ENCODE results near the gene TLR8.

DNA sequence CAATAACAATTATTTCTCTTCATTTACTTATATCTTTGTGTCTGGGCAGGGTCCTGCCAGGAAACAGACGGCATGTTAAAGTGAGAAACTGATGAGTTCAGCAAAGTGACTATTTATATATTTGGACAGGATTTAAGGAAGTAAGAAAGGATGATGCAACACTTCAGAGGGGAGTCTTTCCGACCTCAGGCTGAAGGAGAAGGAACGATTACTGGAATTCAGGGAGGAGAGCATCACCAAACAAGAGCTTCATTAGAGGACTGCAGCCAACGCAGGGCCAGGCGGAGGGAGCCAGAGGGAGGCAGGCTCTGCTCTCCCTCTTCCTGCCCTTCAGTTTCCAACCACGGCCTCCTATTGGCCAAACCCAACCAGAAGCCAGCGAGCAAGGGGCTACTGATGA lies 41.1 kb upstream of the TLR8 start:
- TF ChIP-seq, protein P1, sequence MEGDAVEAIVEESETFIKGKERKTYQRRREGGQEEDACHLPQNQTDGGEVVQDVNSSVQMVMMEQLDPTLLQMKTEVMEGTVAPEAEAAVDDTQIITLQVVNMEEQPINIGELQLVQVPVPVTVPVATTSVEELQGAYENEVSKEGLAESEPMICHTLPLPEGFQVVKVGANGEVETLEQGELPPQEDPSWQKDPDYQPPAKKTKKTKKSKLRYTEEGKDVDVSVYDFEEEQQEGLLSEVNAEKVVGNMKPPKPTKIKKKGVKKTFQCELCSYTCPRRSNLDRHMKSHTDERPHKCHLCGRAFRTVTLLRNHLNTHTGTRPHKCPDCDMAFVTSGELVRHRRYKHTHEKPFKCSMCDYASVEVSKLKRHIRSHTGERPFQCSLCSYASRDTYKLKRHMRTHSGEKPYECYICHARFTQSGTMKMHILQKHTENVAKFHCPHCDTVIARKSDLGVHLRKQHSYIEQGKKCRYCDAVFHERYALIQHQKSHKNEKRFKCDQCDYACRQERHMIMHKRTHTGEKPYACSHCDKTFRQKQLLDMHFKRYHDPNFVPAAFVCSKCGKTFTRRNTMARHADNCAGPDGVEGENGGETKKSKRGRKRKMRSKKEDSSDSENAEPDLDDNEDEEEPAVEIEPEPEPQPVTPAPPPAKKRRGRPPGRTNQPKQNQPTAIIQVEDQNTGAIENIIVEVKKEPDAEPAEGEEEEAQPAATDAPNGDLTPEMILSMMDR (IDR thresholded peaks at IDR 0.05), result no peak
- TF ChIP-seq POLR2A (IDR thresholded peaks at IDR 0.05), result no peak

Measured in lower leg skin (tissue), 3 donors.